Nephron (organoid): ENCODE data around the gene RETREG3.

Experiments
- H3K27ac Mint-ChIP-seq, 3 experiments: 2 replicates each; pipeline ENCODE4 v1.8.0; 2020; ENCODE audit warnings: mixed read lengths in 3 of 3, mild to moderate bottlenecking in 2 of 3, moderate library complexity in 1 of 3
- H3K27me3 Mint-ChIP-seq: 2 replicates; pipeline ENCODE4 v1.8.0; 2021; ENCODE audit warnings: low read depth, mild to moderate bottlenecking, moderate library complexity, mixed read lengths
- H3K36me3 Mint-ChIP-seq: 2 replicates; pipeline ENCODE4 v1.8.0; 2020; ENCODE audit warnings: low read depth, mixed read lengths
- H3K4me1 Mint-ChIP-seq: 2 replicates; pipeline ENCODE4 v1.8.0; 2020; ENCODE audit warnings: mixed read lengths
- H3K4me3 Mint-ChIP-seq, 3 experiments: 2 replicates each; pipeline ENCODE4 v1.8.0; 2020; ENCODE audit warnings: mild to moderate bottlenecking in 3 of 3, mixed read lengths in 3 of 3, moderate library complexity in 2 of 3
- H3K9me3 Mint-ChIP-seq: 2 replicates; pipeline ENCODE4 v1.8.0; 2020; ENCODE audit warnings: mixed read lengths
- CTCF ChIP-seq, 3 experiments: fragments of 200-600 bp; sonication (generic); IDR thresholded peaks; one replicate each; pipeline ENCODE4 v1.5.0; 2021; ENCODE audit warnings: antibody characterized with exemption in 3 of 3; ENCODE audit not compliant: unreplicated experiment in 3 of 3

The RETREG3 gene

GRCh38 chr17:42537156-42537805 is 71.9 kb downstream of the RETREG3 start:
- H3K4me3 Mint-ChIP-seq = peak overlapping the region; percentile 88 to 95 (median 95)

GRCh38 chr17:42536372-42537155 is 72.6 kb downstream of the RETREG3 start:
- peaks cover 14% of the 10 kb centered on the region for H3K36me3 Mint-ChIP-seq
- TF ChIP-seq CTCF (IDR thresholded peaks at IDR 0.05; ENCODE audit: unreplicated experiment in 3 of 3) = no peak
- H3K27ac Mint-ChIP-seq = peak overlapping the region; percentile 83 to 97 (median 97)
- H3K4me1 Mint-ChIP-seq = peaks cover 29% of the 10 kb centered on the region
- H3K4me3 Mint-ChIP-seq = peak overlapping the region; percentile 88 to 95 (median 95)
- no peaks in the 10 kb centered on the region for H3K9me3 Mint-ChIP-seq
- H3K27me3 Mint-ChIP-seq = no peaks in the 10 kb centered on the region

More at GRCh38 chr17:42537156-42537805, 71.9 kb downstream of the RETREG3 start:
- Mint-ChIP-seq H3K36me3 (peaks cover 14% of the 10 kb centered on the region), H3K27me3 (no peaks in the 10 kb centered on the region), H3K4me1 (peaks cover 27% of the 10 kb centered on the region), H3K9me3 (no peaks in the 10 kb centered on the region), H3K27ac (peak overlapping the region; percentile 83 to 97 (median 97))
- TF ChIP-seq CTCF (IDR thresholded peaks at IDR 0.05; ENCODE audit: unreplicated experiment in 3 of 3) = no peak

GRCh38 chr17:42536048-42536371 is 73.2 kb downstream of the RETREG3 start, which contains the start of gene NAGLU:
Gene NAGLU (plus strand): TSS chr17:42536241. CDS start chr17:42536273, 32 bp downstream.
- Mint-ChIP-seq H3K27ac (peak within 1 kb of the TSS; percentile 83 to 97 (median 97)), H3K36me3 (peaks cover 14% of the 10 kb centered on the region), H3K27me3 (no peaks in the 10 kb centered on the region), H3K9me3 (no peaks in the 10 kb centered on the region), H3K4me3 (peak within 1 kb of the TSS; percentile 88 to 95 (median 95)), H3K4me1 (peaks cover 31% of the 10 kb centered on the region)
- TF ChIP-seq CTCF (IDR thresholded peaks at IDR 0.05; ENCODE audit: unreplicated experiment in 3 of 3) = no peak

GRCh38 chr17:42535155-42536047 is 73.8 kb downstream of the RETREG3 start:
- no peak for TF ChIP-seq CTCF (IDR thresholded peaks at IDR 0.05; ENCODE audit: unreplicated experiment in 3 of 3)
- Mint-ChIP-seq H3K36me3 (peaks cover 10% of the 10 kb centered on the region), H3K27me3 (no peaks in the 10 kb centered on the region), H3K9me3 (no peaks in the 10 kb centered on the region), H3K4me3 (peak overlapping the region; percentile 72 to 89 (median 86)), H3K4me1 (peaks cover 31% of the 10 kb centered on the region), H3K27ac (peak overlapping the region; percentile 75 to 92 (median 78))

GRCh38 chr17:42531455-42532354 is 77.5 kb downstream of the RETREG3 start:
- no peaks in the 10 kb centered on the region for H3K27me3 Mint-ChIP-seq
- peak; percentile 38 to 52 (median 48) for TF ChIP-seq CTCF (IDR thresholded peaks at IDR 0.05; ENCODE audit: unreplicated experiment in 3 of 3)
- no peaks in the 10 kb centered on the region for H3K9me3 Mint-ChIP-seq
- no peaks in the 10 kb centered on the region for H3K36me3 Mint-ChIP-seq
- H3K27ac Mint-ChIP-seq = peak overlapping the region; percentile 32 to 85 (median 39)
- H3K4me3 Mint-ChIP-seq = peak overlapping the region; percentile 78 to 86 (median 83)
- H3K4me1 Mint-ChIP-seq = peaks cover 26% of the 10 kb centered on the region
